ENCODE measurements around the gene STK4.

The STK4 gene

GRCh38 chr20:45028424-45029136 is 62.3 kb downstream of the STK4 start:
- no peak for DNase-seq (ENCODE audit: low spot score)

- no peak for DNase-seq (ENCODE audit: low spot score)
Observed at GRCh38 chr20:45029884-45030283, 63.6 kb downstream of the STK4 start.

- no peak for DNase-seq (ENCODE audit: low spot score)
Observed at GRCh38 chr20:45032276-45032675, 66.0 kb downstream of the STK4 start.

- DNase-seq (ENCODE audit: low spot score): no peak
Observed at GRCh38 chr20:45032781-45033180, 66.5 kb downstream of the STK4 start.

- DNase-seq (ENCODE audit: low spot score): no peak
Observed at GRCh38 chr20:45034436-45034835, 68.1 kb downstream of the STK4 start.

- peak; percentile 75 for DNase-seq (ENCODE audit: low spot score)
Observed at GRCh38 chr20:45036044-45036755, 69.9 kb downstream of the STK4 start.

GRCh38 chr20:45037050-45037449 is 70.7 kb downstream of the STK4 start:
- peak; percentile 35 for DNase-seq (ENCODE audit: low spot score)

- DNase-seq (ENCODE audit: low spot score): no peak
Observed at GRCh38 chr20:45037635-45038034, 71.3 kb downstream of the STK4 start.

- DNase-seq (ENCODE audit: low spot score): no peak
Observed at GRCh38 chr20:45038745-45039474, 72.6 kb downstream of the STK4 start.

GRCh38 chr20:45039475-45039820 is 73.1 kb downstream of the STK4 start:
- no peak for DNase-seq (ENCODE audit: low spot score)

- DNase-seq (ENCODE audit: low spot score): peak; percentile 73
Observed at GRCh38 chr20:45041464-45042337, 75.4 kb downstream of the STK4 start.

GRCh38 chr20:45042978-45043377 is 76.7 kb downstream of the STK4 start:
- no peak for DNase-seq (ENCODE audit: low spot score)

GRCh38 chr20:45044084-45044573 is 77.8 kb downstream of the STK4 start:
- peak; percentile 85 for DNase-seq (ENCODE audit: low spot score)

GRCh38 chr20:45044601-45045000 is 78.3 kb downstream of the STK4 start:
- no peak for DNase-seq (ENCODE audit: low spot score)

GRCh38 chr20:45047581-45048119 is 81.3 kb downstream of the STK4 start:
- no peak for DNase-seq (ENCODE audit: low spot score)

GRCh38 chr20:45049438-45049837 is 83.1 kb downstream of the STK4 start:
- DNase-seq (ENCODE audit: low spot score): no peak

GRCh38 chr20:45049904-45050471 is 83.7 kb downstream of the STK4 start:
- no peak for DNase-seq (ENCODE audit: low spot score)

- DNase-seq (ENCODE audit: low spot score): no peak
Observed at GRCh38 chr20:45051204-45052060, 85.1 kb downstream of the STK4 start.

- no peak for DNase-seq (ENCODE audit: low spot score)
Observed at GRCh38 chr20:45052698-45053429, 86.6 kb downstream of the STK4 start.
